ENCODE results near the gene VPS37C.

VPS37C gene

GRCh38 chr11:61150706-61151544 lies 10.3 kb downstream of the VPS37C start:
- no peak for TF ChIP-seq CTCF (IDR thresholded peaks at IDR 0.05; ENCODE audit: low read depth, low read length)
- no peak overlapping the region for H3K4me3 ChIP-seq (ENCODE audit: low read depth, low read length)

- H3K4me3 ChIP-seq (ENCODE audit: low read depth, low read length), result no peak overlapping the region
- TF ChIP-seq CTCF (IDR thresholded peaks at IDR 0.05; ENCODE audit: low read depth, low read length), result no peak
Observed at GRCh38 chr11:61149624-61150615, 11.3 kb downstream of the VPS37C start.

GRCh38 chr11:61147791-61148620 lies 13.2 kb downstream of the VPS37C start:
- H3K4me3 ChIP-seq (ENCODE audit: low read depth, low read length), result no peak overlapping the region
- no peak for TF ChIP-seq CTCF (IDR thresholded peaks at IDR 0.05; ENCODE audit: low read depth, low read length)

- TF ChIP-seq CTCF (IDR thresholded peaks at IDR 0.05; ENCODE audit: low read depth, low read length), result no peak
Observed at GRCh38 chr11:61147271-61147670, 14.0 kb downstream of the VPS37C start.

GRCh38 chr11:61146416-61146815 lies 14.8 kb downstream of the VPS37C start:
- no peak overlapping the region for H3K4me3 ChIP-seq (ENCODE audit: low read depth, low read length)
- TF ChIP-seq CTCF (IDR thresholded peaks at IDR 0.05; ENCODE audit: low read depth, low read length), result no peak

More at GRCh38 chr11:61147271-61147670, 14.0 kb downstream of the VPS37C start:
- H3K4me3 ChIP-seq (ENCODE audit: low read depth, low read length), result no peak overlapping the region

- H3K4me3 ChIP-seq (ENCODE audit: low read depth, low read length), result no peak overlapping the region
- TF ChIP-seq CTCF (IDR thresholded peaks at IDR 0.05; ENCODE audit: low read depth, low read length), result no peak
Observed at GRCh38 chr11:61145228-61146005, 15.8 kb downstream of the VPS37C start.

Measured in WI38 (cell line).